Measurements from ENCODE around the gene IP6K1.

The IP6K1 gene

DNA sequence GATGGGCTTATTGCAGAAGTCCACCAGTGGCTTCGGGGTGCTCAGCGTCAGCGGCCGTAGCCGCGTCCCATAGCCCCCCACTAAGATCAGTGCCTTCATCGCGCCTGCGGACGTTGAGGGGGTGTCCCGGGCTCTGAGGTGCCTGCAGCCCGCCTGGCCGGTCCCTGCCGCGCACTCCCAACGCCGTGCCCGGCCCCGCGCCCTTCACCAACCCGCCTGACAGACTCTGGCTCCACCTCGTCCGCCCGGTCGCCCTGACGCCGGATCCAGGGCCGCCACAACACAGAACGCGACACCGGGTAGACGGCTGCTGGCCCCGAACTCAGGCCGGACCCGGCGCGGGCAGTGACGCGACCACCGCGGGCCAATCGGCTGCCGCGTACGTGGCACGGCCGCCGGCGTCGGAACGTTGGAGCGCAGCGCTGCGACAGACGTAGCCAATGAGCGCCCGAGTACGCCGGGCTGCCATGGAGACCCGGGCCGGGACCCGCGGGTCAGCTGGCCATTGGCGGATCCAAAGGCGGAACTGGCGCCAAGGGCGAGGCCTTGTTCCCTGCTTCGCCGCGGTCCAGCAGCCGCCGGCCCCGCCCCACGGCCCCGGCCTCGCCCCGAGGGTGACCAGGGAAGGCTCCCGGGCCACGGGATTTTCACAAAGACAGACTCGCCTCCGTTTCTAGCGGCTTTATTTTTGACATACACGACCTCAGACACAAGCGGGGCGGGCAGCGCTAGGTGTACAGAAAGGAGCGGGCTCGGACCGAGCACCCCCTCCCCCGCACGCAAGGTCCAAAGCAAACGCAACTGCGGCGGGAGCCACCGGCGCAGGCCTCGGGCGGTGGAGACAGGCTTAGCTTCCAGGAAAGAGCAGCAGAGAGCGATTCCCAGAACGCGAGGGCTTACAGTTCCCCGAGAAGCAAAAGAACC is 62.5 kb downstream of the IP6K1 start, which contains the start of gene GMPPB:
Gene GMPPB (minus strand): TSS at position 324 of the 924 bp plus-strand sequence. CDS start 225 bp downstream, at position 99.
- DNase-seq (ENCODE audit: low spot score): peak; percentile 91

DNA sequence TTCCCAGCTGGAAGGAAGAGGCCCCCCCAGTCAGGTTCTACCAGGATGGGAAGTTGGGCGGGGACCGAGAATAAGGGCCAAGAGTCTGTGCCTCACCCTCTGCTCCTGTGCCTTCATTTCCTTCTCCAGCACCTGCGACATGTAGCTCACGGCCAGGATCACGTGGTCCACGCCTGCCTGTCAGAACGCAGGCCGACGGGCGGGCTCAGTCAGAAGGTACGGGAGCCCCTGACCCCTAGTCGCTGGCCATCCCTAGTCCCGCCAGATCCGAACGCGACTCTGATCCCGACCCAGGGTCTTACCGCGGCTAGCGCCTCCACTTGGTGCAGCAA is 63.1 kb downstream of the IP6K1 start:
- DNase-seq (ENCODE audit: low spot score): peak; percentile 42

DNA sequence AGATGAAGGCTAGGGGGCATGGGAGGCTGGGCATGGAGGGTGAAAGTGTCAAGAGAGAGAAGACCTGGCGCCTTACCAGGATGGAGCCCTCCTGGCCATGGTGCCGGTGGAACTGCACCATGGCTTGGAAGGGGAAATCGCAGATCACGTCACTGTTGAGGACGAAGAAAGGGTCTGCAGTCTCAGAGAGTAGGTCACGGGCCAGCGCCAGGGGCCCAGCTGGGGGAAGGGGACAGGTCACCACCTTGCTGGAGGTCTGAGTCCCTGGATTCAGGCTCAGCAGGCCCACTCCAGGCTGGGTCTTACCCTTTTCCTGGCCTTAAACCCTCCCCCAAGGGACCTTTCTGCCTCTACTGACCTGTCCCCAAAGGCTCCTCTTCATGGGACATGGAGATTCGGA is 63.4 kb downstream of the IP6K1 start:
- DNase-seq (ENCODE audit: low spot score): no peak

DNA sequence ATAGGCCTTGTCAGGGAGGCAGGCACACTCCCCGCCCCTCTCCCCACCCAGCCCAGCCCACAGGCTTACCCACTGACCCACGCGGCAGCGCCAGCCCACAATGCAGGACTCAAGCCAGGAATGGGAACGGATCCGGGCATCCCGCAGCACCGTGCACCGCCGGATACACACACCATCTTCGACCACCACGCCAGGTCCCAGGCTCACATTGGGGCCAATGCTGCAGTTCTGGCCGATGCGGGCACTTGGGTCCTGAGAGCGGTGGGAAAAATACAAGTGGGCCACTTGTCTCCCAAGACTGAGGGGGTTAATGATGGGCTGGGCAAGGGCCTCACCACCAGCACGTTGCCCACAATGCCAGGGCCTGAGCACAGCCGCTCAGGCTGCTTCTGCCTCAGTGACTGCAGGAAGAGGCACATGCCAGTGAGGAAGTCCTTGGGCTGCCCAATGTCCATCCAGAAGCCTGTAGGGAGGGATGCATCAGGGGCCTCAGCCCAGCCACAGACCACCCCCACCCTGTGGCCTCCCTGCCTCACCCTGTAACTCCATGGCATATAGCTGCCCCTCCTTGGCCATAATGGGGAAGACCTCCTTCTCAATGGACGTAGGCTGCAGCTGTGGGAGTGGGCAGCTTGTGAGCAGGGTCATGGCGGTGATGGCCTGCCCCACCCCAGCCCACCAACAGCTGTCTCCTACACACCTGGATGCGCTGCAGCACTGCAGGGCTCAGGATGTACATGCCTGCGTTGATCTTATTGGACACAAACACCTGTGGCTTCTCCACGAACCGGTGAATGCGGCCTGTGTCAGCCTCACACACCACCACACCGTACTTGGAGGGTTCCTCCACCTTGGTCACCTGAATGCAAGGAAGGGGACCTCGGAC is 64.2 kb downstream of the IP6K1 start:
- DNase-seq (ENCODE audit: low spot score): no peak

DNA sequence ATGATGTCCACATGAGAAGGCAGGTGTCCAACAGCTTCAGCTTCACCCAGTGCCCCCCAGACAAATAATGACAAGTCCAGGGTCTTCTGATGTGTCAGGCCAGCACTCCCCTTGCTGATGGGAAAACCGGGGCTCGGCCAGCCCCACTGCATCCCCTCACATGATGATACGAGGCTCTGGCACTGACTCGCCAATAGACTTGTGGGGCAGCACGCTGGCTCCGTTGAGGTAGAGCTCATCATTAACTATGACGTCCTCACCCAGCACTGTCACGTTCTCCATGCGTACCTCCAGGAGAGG is 64.8 kb downstream of the IP6K1 start:
- DNase-seq (ENCODE audit: low spot score): no peak

DNA sequence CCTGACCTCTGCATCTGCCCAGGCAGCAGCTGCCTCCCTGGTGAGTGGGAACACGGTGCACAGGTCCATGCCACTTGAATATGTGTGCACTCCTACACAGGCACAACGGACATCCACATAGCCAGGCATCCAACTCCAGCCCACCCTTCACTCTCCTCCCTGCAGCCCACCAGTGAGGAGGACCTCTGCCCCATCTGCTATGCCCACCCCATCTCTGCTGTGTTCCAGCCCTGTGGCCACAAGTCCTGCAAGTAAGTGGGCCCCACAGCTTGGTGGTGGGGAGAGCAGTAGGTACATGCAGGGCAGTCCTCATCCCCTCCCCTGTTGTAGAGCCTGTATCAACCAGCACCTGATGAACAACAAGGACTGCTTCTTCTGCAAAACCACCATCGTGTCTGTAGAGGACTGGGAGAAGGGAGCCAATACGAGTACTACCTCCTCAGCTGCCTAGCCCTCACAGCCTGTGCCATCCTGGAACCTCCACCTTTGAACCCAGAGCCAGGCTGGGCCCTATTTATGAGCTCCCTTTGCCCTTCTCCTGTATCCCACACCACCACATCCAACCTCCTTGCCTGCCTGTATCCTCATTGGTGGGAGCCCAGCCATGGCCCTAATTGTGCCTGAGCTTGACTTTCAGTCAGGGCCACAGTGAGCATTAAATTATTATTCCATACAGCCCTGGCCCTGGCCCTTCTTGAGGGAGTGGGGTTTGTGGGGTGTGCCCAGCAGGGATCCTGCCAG is 65.3 kb downstream of the IP6K1 start:
- DNase-seq (ENCODE audit: low spot score): no peak

DNA sequence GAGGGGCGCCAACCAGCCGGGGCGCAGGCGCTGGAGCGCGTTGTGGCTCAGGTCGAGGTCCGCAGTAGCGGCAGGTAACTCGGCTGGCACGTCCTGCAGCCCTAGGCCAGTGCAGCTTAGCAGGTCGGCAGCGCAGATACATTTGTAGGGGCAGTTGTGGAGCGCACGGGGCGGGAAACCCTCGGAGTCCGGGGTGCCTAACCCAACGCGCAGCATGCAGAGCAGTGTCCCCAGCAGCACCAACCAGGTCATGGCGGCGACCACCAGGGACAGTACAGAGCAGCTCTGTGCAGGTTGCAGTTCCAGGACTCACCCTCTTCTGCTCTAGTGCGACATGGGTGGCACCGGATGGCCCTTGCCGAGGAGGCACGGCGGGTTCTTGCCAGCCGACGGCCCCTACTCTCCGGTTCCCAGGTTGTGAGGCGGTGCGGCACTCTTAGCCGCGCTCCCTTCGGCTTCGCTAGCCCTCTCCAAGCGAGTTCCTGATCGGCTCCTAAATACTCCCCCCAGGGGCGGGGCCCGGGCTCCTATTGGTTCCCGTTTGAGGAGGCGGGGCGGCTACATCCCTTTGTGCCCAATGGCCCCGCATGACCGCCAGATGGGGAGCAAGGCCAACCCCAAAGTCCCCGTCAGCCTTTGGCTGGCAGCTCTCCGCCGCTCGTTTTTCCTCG is 67.0 kb downstream of the IP6K1 start, which contains the start of gene AMIGO3:
Gene AMIGO3 (minus strand): TSS at position 471 of the 671 bp plus-strand sequence. CDS start 219 bp downstream, at position 252.
- DNase-seq (ENCODE audit: low spot score): peak; percentile 83

DNA sequence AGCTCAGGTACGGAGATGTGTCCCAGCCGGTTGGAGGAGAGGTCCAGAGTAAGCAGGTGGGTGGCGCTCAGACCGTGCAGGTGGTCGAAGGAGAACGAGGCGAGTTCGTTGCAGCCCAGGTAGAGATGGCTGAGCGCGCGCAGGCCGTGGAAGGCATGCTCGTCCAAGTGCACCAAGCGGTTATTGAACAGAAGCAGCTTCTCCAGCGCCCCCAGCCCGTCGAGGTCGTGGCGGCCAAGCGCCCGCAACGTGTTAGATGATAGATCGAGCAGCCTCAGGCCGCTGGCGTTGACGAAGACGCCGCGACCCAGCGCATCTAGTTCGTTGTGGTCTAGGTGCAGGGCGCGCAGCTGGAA is 67.5 kb downstream of the IP6K1 start:
- DNase-seq (ENCODE audit: low spot score): no peak

DNA sequence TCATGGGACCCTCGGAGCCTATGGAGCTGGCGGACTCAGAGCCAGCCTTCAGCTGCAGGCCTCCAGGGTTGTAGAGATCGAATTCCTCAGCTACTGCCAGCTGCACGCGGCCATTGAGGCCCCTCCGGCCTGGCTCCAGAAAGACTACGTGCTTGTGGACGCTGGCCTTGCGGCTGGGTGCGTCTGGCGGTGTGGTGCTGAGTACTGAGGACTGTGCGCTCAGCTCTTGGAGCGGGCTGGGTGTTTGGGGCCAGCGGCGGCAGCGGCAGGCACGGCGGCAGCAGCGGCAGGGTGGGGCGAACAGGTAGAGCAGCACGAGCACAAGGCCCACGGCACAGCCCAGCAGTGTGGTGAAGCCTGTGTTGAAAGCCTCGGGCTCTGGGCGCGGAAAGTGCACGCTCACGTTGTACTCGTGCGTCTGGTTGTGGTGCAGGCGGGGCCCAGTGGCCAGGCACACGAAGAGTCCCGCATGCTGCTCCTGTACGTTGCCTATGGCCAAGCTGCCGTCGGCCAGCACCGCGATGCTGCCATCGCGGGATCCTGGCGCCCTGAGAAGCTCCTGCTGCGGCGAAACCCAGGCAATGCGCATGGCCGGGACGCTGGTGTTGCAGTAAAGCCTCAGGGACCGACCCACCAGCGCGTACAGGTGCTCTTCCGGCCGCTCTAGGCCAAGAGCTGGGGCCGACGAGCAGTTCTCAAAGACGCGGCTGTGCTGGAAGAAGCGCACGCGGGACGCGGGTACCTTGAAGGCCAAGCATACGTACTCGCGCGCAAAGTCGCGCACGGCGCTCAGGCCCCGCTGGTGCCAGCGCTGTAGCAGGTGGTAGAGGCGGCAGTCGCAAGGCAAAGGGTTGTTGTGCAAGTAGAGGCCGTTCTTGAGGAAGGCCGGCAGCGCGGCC is 68.1 kb downstream of the IP6K1 start:
- no peak for DNase-seq (ENCODE audit: low spot score)

DNA sequence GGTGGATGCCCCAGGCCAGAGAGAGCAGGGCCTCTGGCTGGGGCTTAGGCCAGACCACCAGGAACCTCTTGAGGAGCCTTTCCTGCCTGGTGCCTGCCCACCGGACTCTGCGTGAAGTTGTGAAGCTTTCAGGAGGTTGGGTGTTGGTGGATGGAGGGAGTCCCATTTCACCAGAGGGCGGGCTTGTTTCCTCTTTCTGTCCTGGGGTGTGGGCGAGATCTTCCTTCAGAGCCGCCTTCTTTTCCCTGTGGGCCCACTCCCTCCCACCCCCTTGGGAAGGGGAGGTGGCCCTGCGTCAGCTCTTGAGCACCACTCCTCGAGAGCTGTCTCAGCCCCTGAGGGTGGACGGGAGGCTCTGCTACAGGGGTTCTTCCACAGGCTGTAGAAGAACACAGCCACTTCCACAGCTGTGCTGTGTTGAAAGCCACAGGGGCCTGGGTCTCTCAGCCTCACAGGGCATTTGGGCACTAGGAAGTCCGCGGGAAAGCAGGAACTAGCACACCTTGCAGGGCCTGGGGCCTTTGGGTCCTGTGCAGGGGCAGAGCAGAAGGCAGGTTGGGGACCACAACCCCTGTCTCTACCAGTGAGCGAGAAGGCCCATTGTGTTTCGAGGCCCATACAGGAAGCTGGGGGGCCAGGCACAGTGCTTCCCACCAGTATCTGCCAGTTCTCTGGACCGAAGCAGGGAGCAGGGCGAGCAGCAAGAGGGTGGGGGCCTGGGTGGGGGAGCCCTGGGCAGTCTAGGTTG is 69.0 kb downstream of the IP6K1 start:
- no peak for DNase-seq (ENCODE audit: low spot score)

DNA sequence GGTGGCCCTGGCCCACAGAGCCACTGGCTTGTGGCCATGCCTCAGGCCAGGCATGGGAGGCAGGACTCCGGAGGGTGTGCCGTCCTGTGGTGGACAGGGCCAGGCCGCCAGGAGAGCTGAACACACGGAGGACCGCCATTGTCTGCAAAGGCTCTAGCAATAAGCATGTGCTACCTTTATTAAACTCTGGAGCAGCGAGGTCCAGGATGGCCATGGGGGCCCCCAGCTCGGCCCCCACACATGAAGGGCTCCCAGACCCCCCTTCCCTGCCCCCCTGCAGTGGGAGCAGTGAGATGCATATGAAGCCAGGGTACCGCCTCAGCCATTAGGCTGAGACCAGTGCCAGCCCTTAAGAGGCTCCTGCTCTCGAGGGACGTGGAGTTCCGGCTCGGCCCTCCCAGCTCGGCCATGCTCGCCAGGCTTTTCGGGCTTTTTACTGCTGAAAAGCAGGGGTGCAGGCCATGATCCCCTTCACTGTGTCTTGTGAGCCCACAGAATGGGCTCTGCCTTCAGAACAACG is 69.6 kb downstream of the IP6K1 start:
- DNase-seq (ENCODE audit: low spot score): no peak

DNA sequence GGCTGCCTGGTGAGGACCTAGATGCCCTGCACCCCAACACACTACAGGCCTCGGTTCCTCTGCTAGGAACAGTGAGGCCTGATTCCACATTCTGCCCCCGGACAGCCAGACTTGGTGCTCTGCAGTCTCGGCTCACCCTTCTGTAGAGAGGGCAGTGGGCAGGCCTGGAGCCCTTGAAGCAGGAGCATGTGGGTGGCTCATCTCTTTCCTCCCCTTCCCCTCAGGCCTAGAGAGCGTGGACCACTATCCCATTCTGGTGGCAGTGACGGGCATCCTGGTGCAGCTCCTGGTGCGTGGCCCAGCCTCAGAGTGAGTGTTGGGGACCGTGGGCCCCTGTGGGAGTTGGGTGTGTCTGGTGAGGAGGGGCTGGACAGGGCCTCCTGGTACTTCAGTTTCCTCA is 70.2 kb downstream of the IP6K1 start:
- DNase-seq (ENCODE audit: low spot score): no peak

DNA sequence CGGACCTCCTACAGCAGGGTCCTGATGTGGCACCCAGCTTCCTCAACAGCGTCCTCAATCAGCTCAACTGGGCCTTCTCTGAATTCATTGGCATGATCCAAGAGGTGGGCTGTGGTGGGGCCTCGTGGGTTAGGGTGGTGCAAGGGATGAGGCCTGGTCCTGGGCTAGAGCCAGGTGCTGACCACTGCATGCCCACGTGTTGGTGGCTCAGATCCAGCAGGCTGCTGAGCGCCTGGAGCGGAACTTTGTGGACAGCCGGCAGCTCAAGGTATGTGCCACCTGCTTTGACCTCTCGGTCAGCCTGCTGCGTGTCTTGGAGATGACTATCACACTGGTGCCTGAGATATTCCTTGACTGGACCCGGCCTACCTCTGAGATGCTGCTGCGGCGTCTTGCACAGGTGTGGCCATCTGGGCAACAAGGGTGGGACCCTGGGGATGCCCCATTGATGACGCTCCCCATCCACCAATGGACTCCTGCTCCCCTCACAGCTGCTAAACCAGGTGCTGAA is 70.7 kb downstream of the IP6K1 start:
- no peak for DNase-seq (ENCODE audit: low spot score)

DNA sequence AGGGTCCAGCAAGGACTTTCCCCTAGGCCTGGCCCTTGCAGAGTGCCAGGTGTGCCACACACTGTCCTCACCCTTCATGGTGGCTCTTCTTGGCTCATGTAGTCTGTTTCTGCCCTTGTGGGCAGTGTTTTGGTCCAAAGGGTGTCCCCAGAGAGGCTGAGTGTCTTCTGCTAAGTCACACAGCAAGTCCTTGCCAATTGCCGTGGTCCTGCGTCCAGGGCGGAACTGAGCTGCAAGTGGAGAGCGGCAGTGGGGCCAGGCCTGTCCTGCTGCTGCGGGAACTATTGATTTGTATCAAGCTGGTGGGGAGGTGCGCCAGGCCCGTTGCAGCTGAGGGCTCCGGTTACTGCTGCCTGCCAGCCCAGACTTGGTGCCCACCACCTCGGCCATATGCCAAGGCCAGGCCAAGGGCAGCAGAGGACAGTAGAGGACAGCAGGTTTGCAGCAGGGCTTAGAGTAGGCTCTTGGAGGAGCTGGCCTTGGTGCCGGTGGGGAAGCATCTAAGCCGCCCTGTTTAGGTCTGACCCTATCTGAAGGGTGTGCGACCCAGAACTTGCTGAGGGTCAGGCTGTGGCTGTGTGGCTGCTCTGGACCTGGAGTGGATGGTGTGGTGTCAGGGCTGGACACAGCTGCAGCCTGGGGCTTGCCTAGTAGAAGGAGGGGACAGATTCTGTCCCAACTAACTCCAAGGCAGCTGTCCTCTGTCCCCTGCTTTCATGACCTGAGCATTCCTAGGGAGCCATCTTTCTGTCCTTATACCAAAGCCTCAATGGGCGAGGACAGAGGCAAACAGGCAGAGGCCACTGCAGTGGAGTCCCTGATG is 71.4 kb downstream of the IP6K1 start:
- no peak for DNase-seq (ENCODE audit: low spot score)

DNA sequence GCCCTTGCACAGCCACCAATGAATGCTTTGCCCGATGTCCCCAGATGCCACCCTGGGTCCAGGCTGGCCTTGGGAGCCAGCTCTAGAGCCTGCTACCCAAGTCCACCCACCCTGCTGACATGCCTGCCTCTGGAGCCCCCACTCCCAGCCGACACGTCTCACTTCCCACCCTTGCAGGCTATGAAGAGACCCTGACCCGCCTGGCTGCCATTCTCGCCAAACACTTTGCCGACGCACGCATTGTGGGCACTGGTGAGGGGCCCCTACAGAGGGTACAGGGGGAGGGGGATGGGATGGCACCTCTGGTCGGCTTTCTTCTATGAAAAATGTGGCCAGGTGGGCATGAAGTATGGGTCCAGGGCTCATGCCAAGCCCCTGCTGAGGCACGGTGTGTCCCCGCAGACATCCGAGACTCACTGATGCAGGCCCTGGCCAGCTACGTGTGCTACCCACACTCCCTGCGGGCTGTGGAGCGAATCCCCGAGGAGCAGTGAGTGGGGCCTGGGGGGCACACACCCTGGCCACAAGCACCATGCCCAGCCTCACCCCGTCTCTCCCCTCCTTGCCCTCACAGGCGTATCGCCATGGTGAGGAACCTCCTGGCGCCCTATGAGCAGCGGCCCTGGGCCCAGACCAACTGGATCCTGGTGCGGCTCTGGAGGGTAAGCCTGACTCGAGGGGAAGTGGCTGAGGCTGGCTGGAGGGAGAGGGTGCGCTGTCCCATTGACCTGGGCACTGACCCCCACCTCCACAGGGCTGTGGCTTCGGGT is 72.8 kb downstream of the IP6K1 start:
- DNase-seq (ENCODE audit: low spot score): no peak

DNA sequence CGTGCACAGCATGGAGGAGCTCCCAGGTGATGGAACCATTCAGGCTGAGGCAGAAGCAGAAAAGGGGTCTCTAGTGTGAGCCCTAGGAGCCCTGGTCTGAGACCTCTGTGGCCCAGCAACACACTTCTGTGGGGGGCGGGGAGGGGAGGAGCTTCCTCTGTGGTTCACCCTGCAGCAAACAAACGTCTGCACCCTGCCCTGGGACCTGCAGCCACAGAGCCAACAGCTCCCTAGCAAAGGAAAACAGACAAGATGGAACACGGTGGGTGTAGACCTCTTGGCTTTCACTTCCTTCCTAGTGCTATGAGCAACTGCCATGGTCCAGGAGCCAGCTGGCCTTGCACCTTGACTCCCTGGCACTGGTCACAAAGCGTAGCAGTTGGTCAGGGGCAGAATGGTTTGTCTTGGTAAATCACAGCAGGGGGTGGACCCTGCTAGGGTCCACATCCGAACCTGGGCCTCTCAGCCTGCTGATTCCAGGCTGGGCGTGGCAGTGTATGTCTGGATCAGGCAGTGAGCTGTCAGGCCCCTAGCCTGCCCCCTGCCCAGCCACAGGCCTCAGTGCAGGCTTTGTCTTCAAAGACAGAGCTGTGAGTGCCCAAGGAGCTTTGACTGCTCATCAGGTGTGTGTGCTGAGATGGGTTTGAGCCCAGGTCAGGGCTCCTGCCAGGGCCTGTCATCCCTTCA is 73.6 kb downstream of the IP6K1 start:
- no peak for DNase-seq (ENCODE audit: low spot score)

DNA sequence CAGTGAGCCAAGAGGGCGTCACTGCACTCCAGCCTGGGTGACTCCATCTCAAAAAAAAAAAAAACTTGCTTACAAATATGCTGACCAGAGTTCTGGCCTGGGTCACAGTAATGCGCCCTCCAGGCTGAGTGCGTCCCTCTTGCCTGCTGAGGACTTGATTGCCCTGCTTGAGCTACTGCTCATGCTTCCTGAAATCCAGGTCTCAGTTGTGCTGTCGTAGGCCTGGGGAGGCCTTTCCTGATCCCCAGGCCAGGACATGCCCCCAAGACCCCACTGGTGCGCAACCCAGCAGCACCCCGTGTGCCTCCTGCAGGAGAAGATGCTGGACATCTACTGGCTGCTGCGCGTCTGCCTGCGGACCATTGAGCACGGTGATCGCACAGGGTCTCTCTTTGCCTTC is 74.2 kb downstream of the IP6K1 start:
- no peak for DNase-seq (ENCODE audit: low spot score)

Data from hematopoietic multipotent progenitor cell treated with erythropoietin and hydrocortisone succinate and interleukin-3 and kit ligand, for 17 days (in vitro differentiated cells).